Trophoblast cell (in vitro differentiated cells and primary cell): ENCODE data around the gene FAU.
"Not testable (repeated sequence)": the region's sequence is repeated elsewhere in the genome, so short reads cannot be mapped to it uniquely, and the experiment has no call there.

ENCODE experiments used
- DNase-seq, 2 donors: peaks; one replicate each; pipeline ENCODE4 v3.0.0-alpha.2; 2016
- H2AFZ ChIP-seq: 2 replicates; pipeline ENCODE4 v1.6.1; 2013; ENCODE audit warnings: low read length, moderate library complexity, mild to moderate bottlenecking; ENCODE audit not compliant: insufficient read depth, poor library complexity
- H2AK5ac ChIP-seq: 2 replicates; pipeline ENCODE4 v1.6.1; 2013; ENCODE audit warnings: mild to moderate bottlenecking, low read length
- H2BK120ac ChIP-seq: 2 replicates; pipeline ENCODE4 v1.6.1; 2013; ENCODE audit warnings: low read length, mild to moderate bottlenecking, moderate library complexity; ENCODE audit not compliant: insufficient read depth, poor library complexity
- H2BK12ac ChIP-seq: 2 replicates; pipeline ENCODE4 v1.6.1; 2013; ENCODE audit warnings: mild to moderate bottlenecking, low read length, moderate library complexity
- H2BK5ac ChIP-seq: 2 replicates; pipeline ENCODE4 v1.6.1; 2013; ENCODE audit warnings: low read length, low read depth, moderate library complexity, mild to moderate bottlenecking; ENCODE audit not compliant: poor library complexity
- H3K14ac ChIP-seq: 2 replicates; pipeline ENCODE4 v1.6.1; 2013; ENCODE audit warnings: mild to moderate bottlenecking, low read length
- H3K18ac ChIP-seq: 2 replicates; pipeline ENCODE4 v1.6.1; 2013; ENCODE audit warnings: mild to moderate bottlenecking, low read length
- H3K23ac ChIP-seq: 2 replicates; pipeline ENCODE4 v1.6.1; 2013; ENCODE audit warnings: low read length
- H3K27ac ChIP-seq: 2 replicates; pipeline ENCODE4 v1.5.1; 2013; ENCODE audit warnings: low read depth, mild to moderate bottlenecking, inconsistent platforms, low read length, moderate library complexity
- H3K27me3 ChIP-seq: 2 replicates; pipeline ENCODE4 v1.6.1; 2013; ENCODE audit warnings: inconsistent platforms, mild to moderate bottlenecking, low read length, moderate library complexity; ENCODE audit not compliant: insufficient read depth
- H3K36me3 ChIP-seq, 2 experiments: 1 replicate in 1 of 2; 2 replicates in 1 of 2; pipeline ENCODE4 v1.6.1; 2013; ENCODE audit warnings: low read length in 2 of 2, mild to moderate bottlenecking in 2 of 2, moderate library complexity in 1 of 2; ENCODE audit not compliant: insufficient read depth in 2 of 2, control insufficient read depth in 1 of 2
- H3K4ac ChIP-seq: 2 replicates; pipeline ENCODE4 v1.6.1; 2013; ENCODE audit warnings: low read depth, mild to moderate bottlenecking, low read length, moderate library complexity
- H3K4me1 ChIP-seq, 2 experiments: 1 replicate in 1 of 2; 2 replicates in 1 of 2; pipeline ENCODE4 v1.6.1; 2013; ENCODE audit warnings: low read length in 2 of 2, mild to moderate bottlenecking in 2 of 2, moderate library complexity in 1 of 2; ENCODE audit not compliant: insufficient read depth in 2 of 2, control insufficient read depth in 1 of 2
- H3K4me2 ChIP-seq: 2 replicates; pipeline ENCODE4 v1.6.1; 2013; ENCODE audit warnings: inconsistent platforms, mild to moderate bottlenecking, low read length, moderate library complexity
- H3K4me3 ChIP-seq: 2 replicates; pipeline ENCODE4 v1.5.1; 2013; ENCODE audit warnings: mild to moderate bottlenecking, low read depth, low read length, inconsistent platforms
- H3K79me1 ChIP-seq: one replicate; pipeline ENCODE4 v1.6.1; 2013; ENCODE audit warnings: low read length
- H3K79me2 ChIP-seq: 2 replicates; pipeline ENCODE4 v1.6.1; 2013; ENCODE audit warnings: low read length, mild to moderate bottlenecking; ENCODE audit not compliant: control insufficient read depth, insufficient read depth, poor library complexity
- H3K9ac ChIP-seq: 2 replicates; pipeline ENCODE4 v1.6.1; 2013; ENCODE audit warnings: mild to moderate bottlenecking, low read length
- H3K9me3 ChIP-seq: 2 replicates; pipeline ENCODE4 v1.6.1; 2013; ENCODE audit warnings: low read depth, mild to moderate bottlenecking, control low read depth, inconsistent platforms, low read length; ENCODE audit not compliant: insufficient read depth
- H4K12ac ChIP-seq: 2 replicates; pipeline ENCODE4 v1.6.1; 2013; ENCODE audit warnings: low read depth, mild to moderate bottlenecking, low read length, moderate library complexity
- H4K8ac ChIP-seq: 2 replicates; pipeline ENCODE4 v1.6.1; 2013; ENCODE audit warnings: low read depth, mild to moderate bottlenecking, low read length, moderate library complexity
- H4K91ac ChIP-seq: one replicate; pipeline ENCODE4 v1.6.1; 2013; ENCODE audit warnings: low read depth, mild to moderate bottlenecking, low read length, moderate library complexity
- WGBS: extraction: QIAGEN DNeasy Blood & Tissue Kit; methylation state at CpG from one replicate; pipeline ENCODE4 v1.1.7; 2013; ENCODE audit warnings: missing lambda C conversion rate; ENCODE audit not compliant: insufficient read length, insufficient coverage; ENCODE audit errors: extremely low coverage; 5-methylcytosine and 5-hydroxymethylcytosine counted together

Gene FAU

DNA sequence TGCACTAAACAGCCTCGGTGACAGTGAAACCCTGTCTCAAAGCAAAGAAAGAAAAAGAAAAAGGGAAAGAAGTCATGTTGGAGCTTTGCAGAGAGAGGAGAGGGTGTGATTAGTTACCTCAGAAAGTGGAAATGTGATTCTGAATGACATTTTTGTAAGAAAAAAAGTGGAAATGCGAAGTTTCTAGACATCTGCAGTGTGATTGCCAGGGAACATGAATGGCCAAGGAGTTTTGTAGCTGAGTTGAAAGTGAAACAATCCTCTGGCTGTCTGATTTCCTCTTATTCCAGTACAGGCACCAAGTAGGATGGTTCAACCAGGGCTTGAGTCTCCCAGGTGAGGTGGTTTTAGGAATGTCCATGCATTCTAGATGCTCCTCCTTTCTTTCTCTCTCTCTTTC is 30.2 kb upstream of the FAU start:
- no peaks in the 10 kb centered on the region for H3K27me3 ChIP-seq
- no peak overlapping the region for H2BK5ac ChIP-seq
- no peaks in the 10 kb centered on the region for H3K36me3 ChIP-seq
- no peaks in the 10 kb centered on the region for H3K9me3 ChIP-seq
- no peak overlapping the region for H3K23ac ChIP-seq
- no peak overlapping the region for H2AK5ac ChIP-seq
- H3K27ac ChIP-seq = no peak overlapping the region
- H3K4ac ChIP-seq = no peak overlapping the region
- H3K18ac ChIP-seq = no peak overlapping the region
- H2AFZ ChIP-seq = no peak overlapping the region
- no peaks in the 10 kb centered on the region for H3K79me2 ChIP-seq
- no peak overlapping the region for H3K4me2 ChIP-seq
- no peak overlapping the region for H4K8ac ChIP-seq
- no peak overlapping the region for H2BK120ac ChIP-seq
- no CpG with 5 or more reads among the region's 2 CpGs for WGBS
- H3K79me1 ChIP-seq = no peaks in the 10 kb centered on the region
- no peak overlapping the region for H3K14ac ChIP-seq
- H2BK12ac ChIP-seq = no peak overlapping the region
- no peak overlapping the region for H4K91ac ChIP-seq
- no peak for DNase-seq
- no peak overlapping the region for H3K4me3 ChIP-seq
- no peak overlapping the region for H3K9ac ChIP-seq
- H3K4me1 ChIP-seq = no peaks in the 10 kb centered on the region
- no peak overlapping the region for H4K12ac ChIP-seq

GRCh38 chr11:65151331-65151899 is 29.5 kb upstream of the FAU start:
- Histone ChIP-seq H3K4me3 (no peak overlapping the region), H3K9me3 (peaks cover 2% of the 10 kb centered on the region), H3K9ac (no peak overlapping the region), H3K4me2 (no peak overlapping the region), H2BK5ac (no peak overlapping the region), H2AFZ (no peak overlapping the region), H3K27me3 (no peaks in the 10 kb centered on the region), H4K8ac (no peak overlapping the region), H3K4me1 (no peaks in the 10 kb centered on the region), H3K79me1 (no peaks in the 10 kb centered on the region), H2AK5ac (no peak overlapping the region), H3K27ac (no peak overlapping the region), H2BK120ac (no peak overlapping the region), H3K14ac (no peak overlapping the region), H3K36me3 (no peaks in the 10 kb centered on the region), H3K4ac (no peak overlapping the region), H3K18ac (no peak overlapping the region), H2BK12ac (no peak overlapping the region), H4K91ac (no peak overlapping the region), H3K79me2 (no peaks in the 10 kb centered on the region), H4K12ac (no peak overlapping the region), H3K23ac (no peak overlapping the region)
- WGBS = no CpG with 5 or more reads among the region's 3 CpGs
- DNase-seq = no peak

GRCh38 chr11:65150509-65151299 is 28.8 kb upstream of the FAU start:
- Histone ChIP-seq H3K9me3 (peaks cover 2% of the 10 kb centered on the region), H3K4ac (no peak overlapping the region), H4K12ac (no peak overlapping the region), H2AFZ (no peak overlapping the region), H3K27ac (no peak overlapping the region), H3K18ac (no peak overlapping the region), H3K79me1 (no peaks in the 10 kb centered on the region), H4K91ac (no peak overlapping the region), H3K79me2 (no peaks in the 10 kb centered on the region), H2BK120ac (no peak overlapping the region), H3K9ac (no peak overlapping the region), H4K8ac (no peak overlapping the region), H2BK12ac (no peak overlapping the region), H3K14ac (no peak overlapping the region), H2BK5ac (no peak overlapping the region), H3K27me3 (no peaks in the 10 kb centered on the region), H3K36me3 (no peaks in the 10 kb centered on the region), H3K23ac (no peak overlapping the region), H2AK5ac (no peak overlapping the region), H3K4me3 (no peak overlapping the region), H3K4me1 (no peaks in the 10 kb centered on the region), H3K4me2 (no peak overlapping the region)
- DNase-seq = peak; percentile 52 to 61
- no CpG with 5 or more reads among the region's 12 CpGs for WGBS

- not testable (repeated sequence) for H2BK120ac ChIP-seq
Measured at GRCh38 chr11:65150131-65150508, 28.2 kb upstream of the FAU start.

More at GRCh38 chr11:65150131-65150508, 28.2 kb upstream of the FAU start:
- H3K4me1 ChIP-seq, H4K12ac ChIP-seq, DNase-seq, H3K9ac ChIP-seq, H2AK5ac ChIP-seq, H4K91ac ChIP-seq, H3K18ac ChIP-seq, H3K4ac ChIP-seq, H3K9me3 ChIP-seq, H4K8ac ChIP-seq, H2BK5ac ChIP-seq, H3K4me3 ChIP-seq, H3K27me3 ChIP-seq, H3K79me2 ChIP-seq, H3K79me1 ChIP-seq, H3K27ac ChIP-seq, H3K36me3 ChIP-seq, H3K23ac ChIP-seq, H3K4me2 ChIP-seq, H2BK12ac ChIP-seq, H2AFZ ChIP-seq, H3K14ac ChIP-seq: not testable (repeated sequence)
- no CpG with 5 or more reads among the region's 10 CpGs for WGBS
